ENCODE data around the gene PTGDS.

GRCh38 chr9:136975644-136976043 is 1.7 kb upstream of the PTGDS start:
- TF ChIP-seq CTCF (IDR thresholded peaks at IDR 0.05; ENCODE audit: low read depth, low read length, missing input control) (no peak), ZBTB33 (IDR thresholded peaks at IDR 0.05) (no peak), HNF4G (IDR thresholded peaks at IDR 0.05) (no peak), MAX (IDR thresholded peaks at IDR 0.05) (no peak), ATF3 (IDR thresholded peaks at IDR 0.05) (no peak), YY1 (IDR thresholded peaks at IDR 0.05) (no peak), FOXA1 (IDR thresholded peaks at IDR 0.05) (no peak), REST (IDR thresholded peaks at IDR 0.05) (no peak), SP1 (IDR thresholded peaks at IDR 0.05) (no peak), RAD21 (IDR thresholded peaks at IDR 0.05) (no peak), TAF1 (conservative IDR thresholded peaks at IDR 0.05) (no peak), GABPA (IDR thresholded peaks at IDR 0.05 in 1 of 2, conservative IDR thresholded peaks at IDR 0.05 in 1 of 2) (no peak), EGR1 (IDR thresholded peaks at IDR 0.05; ENCODE audit: low read depth in 2 of 2) (no peak), RXRA (IDR thresholded peaks at IDR 0.05) (no peak)
